ENCODE results near the gene SMARCD1.

DNA sequence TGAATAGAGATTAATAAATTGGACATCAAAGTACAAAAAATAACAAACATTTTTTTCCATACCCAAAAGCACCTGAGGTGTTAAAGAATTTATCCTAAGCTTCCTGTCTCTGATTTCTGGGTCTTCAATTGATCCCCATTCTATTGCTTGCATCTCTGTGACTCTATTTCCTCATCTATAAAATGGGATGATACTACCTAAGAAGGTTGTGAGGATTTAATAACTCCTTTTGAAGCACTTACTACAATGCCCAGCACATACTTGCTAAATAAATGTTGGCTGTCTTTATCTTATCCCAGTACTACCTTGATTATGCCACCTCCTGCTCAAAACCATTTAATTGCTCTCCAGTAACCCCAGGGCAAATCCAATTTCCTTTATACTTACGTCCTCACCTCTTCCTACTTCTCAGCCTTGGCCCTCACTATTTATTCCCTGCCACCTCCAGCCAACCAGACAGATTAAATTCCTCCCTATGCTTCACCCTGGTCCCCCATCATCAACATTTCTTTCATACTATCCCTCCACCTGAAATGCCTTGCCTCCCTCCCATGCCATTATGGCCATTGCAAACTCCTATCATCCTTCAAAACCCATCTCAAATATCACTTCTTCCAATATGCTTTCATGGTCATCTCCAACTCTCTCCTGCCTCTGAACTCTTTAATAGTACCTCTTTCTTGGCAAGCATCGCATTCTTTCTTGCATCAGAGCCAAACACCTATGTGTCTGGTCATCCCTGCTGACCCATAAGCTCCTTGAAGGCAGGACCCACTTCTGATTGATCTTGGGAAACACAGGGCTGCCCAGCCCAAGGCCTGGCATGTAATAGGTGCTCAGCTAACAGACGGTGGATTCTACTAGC lies 35.7 kb upstream of the SMARCD1 start:
- no peak for TF ChIP-seq POLR2AphosphoS5 (IDR thresholded peaks at IDR 0.05; ENCODE audit: low read depth, low read length)
- TF ChIP-seq, protein P1, sequence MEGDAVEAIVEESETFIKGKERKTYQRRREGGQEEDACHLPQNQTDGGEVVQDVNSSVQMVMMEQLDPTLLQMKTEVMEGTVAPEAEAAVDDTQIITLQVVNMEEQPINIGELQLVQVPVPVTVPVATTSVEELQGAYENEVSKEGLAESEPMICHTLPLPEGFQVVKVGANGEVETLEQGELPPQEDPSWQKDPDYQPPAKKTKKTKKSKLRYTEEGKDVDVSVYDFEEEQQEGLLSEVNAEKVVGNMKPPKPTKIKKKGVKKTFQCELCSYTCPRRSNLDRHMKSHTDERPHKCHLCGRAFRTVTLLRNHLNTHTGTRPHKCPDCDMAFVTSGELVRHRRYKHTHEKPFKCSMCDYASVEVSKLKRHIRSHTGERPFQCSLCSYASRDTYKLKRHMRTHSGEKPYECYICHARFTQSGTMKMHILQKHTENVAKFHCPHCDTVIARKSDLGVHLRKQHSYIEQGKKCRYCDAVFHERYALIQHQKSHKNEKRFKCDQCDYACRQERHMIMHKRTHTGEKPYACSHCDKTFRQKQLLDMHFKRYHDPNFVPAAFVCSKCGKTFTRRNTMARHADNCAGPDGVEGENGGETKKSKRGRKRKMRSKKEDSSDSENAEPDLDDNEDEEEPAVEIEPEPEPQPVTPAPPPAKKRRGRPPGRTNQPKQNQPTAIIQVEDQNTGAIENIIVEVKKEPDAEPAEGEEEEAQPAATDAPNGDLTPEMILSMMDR (IDR thresholded peaks at IDR 0.05): no peak
- TF ChIP-seq, protein P2, sequence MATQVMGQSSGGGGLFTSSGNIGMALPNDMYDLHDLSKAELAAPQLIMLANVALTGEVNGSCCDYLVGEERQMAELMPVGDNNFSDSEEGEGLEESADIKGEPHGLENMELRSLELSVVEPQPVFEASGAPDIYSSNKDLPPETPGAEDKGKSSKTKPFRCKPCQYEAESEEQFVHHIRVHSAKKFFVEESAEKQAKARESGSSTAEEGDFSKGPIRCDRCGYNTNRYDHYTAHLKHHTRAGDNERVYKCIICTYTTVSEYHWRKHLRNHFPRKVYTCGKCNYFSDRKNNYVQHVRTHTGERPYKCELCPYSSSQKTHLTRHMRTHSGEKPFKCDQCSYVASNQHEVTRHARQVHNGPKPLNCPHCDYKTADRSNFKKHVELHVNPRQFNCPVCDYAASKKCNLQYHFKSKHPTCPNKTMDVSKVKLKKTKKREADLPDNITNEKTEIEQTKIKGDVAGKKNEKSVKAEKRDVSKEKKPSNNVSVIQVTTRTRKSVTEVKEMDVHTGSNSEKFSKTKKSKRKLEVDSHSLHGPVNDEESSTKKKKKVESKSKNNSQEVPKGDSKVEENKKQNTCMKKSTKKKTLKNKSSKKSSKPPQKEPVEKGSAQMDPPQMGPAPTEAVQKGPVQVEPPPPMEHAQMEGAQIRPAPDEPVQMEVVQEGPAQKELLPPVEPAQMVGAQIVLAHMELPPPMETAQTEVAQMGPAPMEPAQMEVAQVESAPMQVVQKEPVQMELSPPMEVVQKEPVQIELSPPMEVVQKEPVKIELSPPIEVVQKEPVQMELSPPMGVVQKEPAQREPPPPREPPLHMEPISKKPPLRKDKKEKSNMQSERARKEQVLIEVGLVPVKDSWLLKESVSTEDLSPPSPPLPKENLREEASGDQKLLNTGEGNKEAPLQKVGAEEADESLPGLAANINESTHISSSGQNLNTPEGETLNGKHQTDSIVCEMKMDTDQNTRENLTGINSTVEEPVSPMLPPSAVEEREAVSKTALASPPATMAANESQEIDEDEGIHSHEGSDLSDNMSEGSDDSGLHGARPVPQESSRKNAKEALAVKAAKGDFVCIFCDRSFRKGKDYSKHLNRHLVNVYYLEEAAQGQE (IDR thresholded peaks at IDR 0.05; ENCODE audit: insufficient read depth in 1 of 2, low read depth in 2 of 2, low read length in 1 of 2): no peak

Data from Panc1 (cell line).